Erythroblast (primary cell): Measurements from ENCODE around the gene TRIM63.

Source experiments
- GATA1 ChIP-seq: IDR thresholded peaks from 2 replicates; pipeline ENCODE4 v1.6.1; 2011; ENCODE audit warnings: low read depth, mild to moderate bottlenecking, control low read depth, low read length, moderate library complexity
- POLR2A ChIP-seq: IDR thresholded peaks from 2 replicates; pipeline ENCODE4 v1.6.1; 2011; ENCODE audit warnings: mild to moderate bottlenecking, low read length

- TF ChIP-seq POLR2A (no peak), GATA1 (no peak)
Measured at GRCh38 chr1:26025060-26025459, 42.4 kb downstream of the TRIM63 start.
